HL-60/S4 treated with phorbol 12-myristate 13-acetate at 8.2 ng/mL for 4 days and 3 days (cell line): Measurements from ENCODE around the gene C11orf91.
"Not testable (repeated sequence)": the region's sequence is repeated elsewhere in the genome, so short reads cannot be mapped to it uniquely, and the experiment has no call there.

Experiments
- in situ Hi-C: fragments of 300-500 bp; cut with MboI; formaldehyde crosslinking; loops from 2 replicates; pipeline ENCODE4 v1.15.0; 2022; ENCODE audit warnings: low sequenced_read_pairs

Gene C11orf91

GRCh38 chr11:33722590-33723234, 22.1 kb upstream of the C11orf91 start:
- in situ Hi-C loops: no loop called here

- in situ Hi-C loops: no loop called here
Observed at GRCh38 chr11:33721984-33722383, 21.4 kb upstream of the C11orf91 start.

GRCh38 chr11:33721426-33721825, 20.8 kb upstream of the C11orf91 start:
- in situ Hi-C loops: no loop called here

GRCh38 chr11:33719587-33719986, 19.0 kb upstream of the C11orf91 start:
- in situ Hi-C loops: no loop called here

- in situ Hi-C loops: no loop called here
Observed at GRCh38 chr11:33718440-33718839, 17.8 kb upstream of the C11orf91 start.

- in situ Hi-C loops: no loop called here
Observed at GRCh38 chr11:33716243-33716642, 15.6 kb upstream of the C11orf91 start.

- in situ Hi-C loops: no loop called here
Observed at GRCh38 chr11:33713856-33714398, 13.3 kb upstream of the C11orf91 start.

GRCh38 chr11:33713151-33713855, 12.7 kb upstream of the C11orf91 start:
- in situ Hi-C loops: no loop called here

- in situ Hi-C loops: no loop called here
Observed at GRCh38 chr11:33712436-33712835, 11.8 kb upstream of the C11orf91 start.

GRCh38 chr11:33709466-33709865, 8.8 kb upstream of the C11orf91 start:
- in situ Hi-C loops: no loop called here

GRCh38 chr11:33708985-33709384, 8.4 kb upstream of the C11orf91 start:
- in situ Hi-C loops: no loop called here

- in situ Hi-C loops: not testable (repeated sequence)
Observed at GRCh38 chr11:33707831-33708230, 7.2 kb upstream of the C11orf91 start.

GRCh38 chr11:33706966-33707365, 6.3 kb upstream of the C11orf91 start:
- in situ Hi-C loops: no loop called here

GRCh38 chr11:33706546-33706945, 5.9 kb upstream of the C11orf91 start:
- in situ Hi-C loops: no loop called here

GRCh38 chr11:33704240-33705002, 3.8 kb upstream of the C11orf91 start:
- in situ Hi-C loops: no loop called here

- in situ Hi-C loops: no loop called here
Observed at GRCh38 chr11:33703788-33704187, 3.2 kb upstream of the C11orf91 start.

GRCh38 chr11:33703234-33703633, 2.6 kb upstream of the C11orf91 start:
- in situ Hi-C loops: no loop called here

GRCh38 chr11:33701302-33702230, 940 bp upstream of the C11orf91 start:
- in situ Hi-C loops: no loop called here

GRCh38 chr11:33700063-33700501, 544 bp downstream of the C11orf91 start:
- in situ Hi-C loops: no loop called here

GRCh38 chr11:33699515-33700062, 1.0 kb downstream of the C11orf91 start:
- in situ Hi-C loops: no loop called here
